SK-N-SH (cell line): ENCODE data around the gene SDS. TPM values are rescaled to one million over a fixed set of nuclear protein-coding genes. Genes with fewer than 3 reads are reported as not detected.

Experiments used
- CTCF ChIA-PET: fragments of 300-600, 350-600 bp; formaldehyde crosslinking; extraction: SDS; loops from one replicate; lab custom pipeline; 2021; lab: Yijun Ruan, JAX
- POLR2A ChIA-PET: fragments of 350-600 bp; sonication (Branson Sonifier 250); formaldehyde crosslinking; extraction: SDS; loops from one replicate; lab custom pipeline; 2020; ENCODE audit warnings: antibody characterized with exemption, inconsistent platforms; lab: Yijun Ruan, JAX
- DNase-seq: peaks from one replicate; pipeline ENCODE4 v3.0.0; 2012
- H2AFZ ChIP-seq: fragments of 200-600 bp; sonication (generic); 2 replicates; pipeline ENCODE4 v1.8.1; 2016; ENCODE audit warnings: antibody characterized with exemption, mild to moderate bottlenecking, low read depth
- H3F3A ChIP-seq: fragments of 200-600 bp; sonication (generic); replicated peaks from 2 replicates; pipeline ENCODE3; 2016; ENCODE audit warnings: antibody characterized with exemption, mild to moderate bottlenecking; ENCODE audit not compliant: insufficient read depth
- H3K27ac ChIP-seq, 2 experiments: fragments of 200-500 bp in 1 of 2; fragments of 200-600 bp in 1 of 2; sonication (Bioruptor generic) in 1 of 2; sonication (generic), shearing (Covaris generic) in 1 of 2; 2 replicates each; pipeline versions ENCODE4 v1.5.1 to v1.6.1; 2014 to 2016; ENCODE audit warnings: low read depth in 2 of 2, inconsistent platforms in 1 of 2, low read length in 1 of 2, mild to moderate bottlenecking in 1 of 2, mixed read lengths in 1 of 2
- H3K27me3 ChIP-seq: fragments of 200-600 bp; sonication (generic), shearing (Covaris generic); 2 replicates; pipeline ENCODE4 v1.6.1; 2016; ENCODE audit warnings: mixed run types; ENCODE audit not compliant: insufficient read depth
- H3K36me3 ChIP-seq, 2 experiments: fragments of 200-500 bp in 1 of 2; fragments of 200-600 bp in 1 of 2; sonication (Bioruptor generic) in 1 of 2; sonication (generic) in 1 of 2; replicated peaks in 1 of 2; 2 replicates each; pipeline versions ENCODE3 to v1.5.1; 2014 to 2016; ENCODE audit warnings: low read length in 1 of 2, mild to moderate bottlenecking in 1 of 2; ENCODE audit not compliant: insufficient read depth in 2 of 2, control insufficient read depth in 1 of 2
- H3K4me1 ChIP-seq, 2 experiments: fragments of 200-500 bp in 1 of 2; fragments of 200-600 bp in 1 of 2; sonication (Bioruptor generic) in 1 of 2; sonication (generic), shearing (Covaris generic) in 1 of 2; 2 replicates each; pipeline versions ENCODE4 v1.5.1 to v1.6.1; 2014 to 2016; ENCODE audit warnings: low read depth in 1 of 2, low read length in 1 of 2, mixed run types in 1 of 2; ENCODE audit not compliant: insufficient read depth in 2 of 2, control insufficient read depth in 1 of 2
- H3K4me2 ChIP-seq: fragments of 200-600 bp; sonication (generic), shearing (Covaris generic); 2 replicates; pipeline ENCODE4 v1.6.1; 2017; ENCODE audit warnings: mixed run types
- H3K4me3 ChIP-seq, 2 experiments: fragments of 200-500 bp in 1 of 2; fragments of 200-600 bp in 1 of 2; sonication (Bioruptor generic) in 1 of 2; sonication (generic), shearing (Covaris generic) in 1 of 2; 2 replicates each; pipeline versions ENCODE4 v1.5.1 to v1.8.1; 2014 to 2016; ENCODE audit warnings: low read depth in 2 of 2, inconsistent platforms in 1 of 2, low read length in 1 of 2, mild to moderate bottlenecking in 1 of 2, mixed read lengths in 1 of 2, moderate library complexity in 1 of 2
- H3K79me2 ChIP-seq: fragments of 200-600 bp; sonication (generic); 2 replicates; pipeline ENCODE4 v1.8.1; 2017; ENCODE audit warnings: mild to moderate bottlenecking; ENCODE audit not compliant: insufficient read depth
- H3K9ac ChIP-seq: fragments of 200-600 bp; sonication (generic); 2 replicates; pipeline ENCODE4 v1.6.1; 2017; ENCODE audit warnings: mixed run types
- H3K9me2 ChIP-seq: fragments of 200-600 bp; sonication (generic); 2 replicates; pipeline ENCODE4 v1.6.1; 2017; ENCODE audit warnings: mixed run types
- H3K9me3 ChIP-seq: fragments of 200-600 bp; sonication (generic); 2 replicates; pipeline ENCODE4 v1.6.1; 2017; ENCODE audit warnings: mixed run types, mild to moderate bottlenecking, moderate library complexity
- H4K20me1 ChIP-seq: fragments of 200-600 bp; sonication (generic); 2 replicates; pipeline ENCODE4 v1.6.1; 2017; ENCODE audit warnings: mild to moderate bottlenecking, mixed run types; ENCODE audit not compliant: insufficient read depth
- ELF1 ChIP-seq: IDR thresholded peaks from 2 replicates; pipeline ENCODE4 v1.4.0; 2012
- EP300 ChIP-seq, 2 experiments: IDR thresholded peaks; 2 replicates each; pipeline versions ENCODE4 v1.4.0 to v1.6.1; 2012; ENCODE audit warnings: borderline replicate concordance in 1 of 2, low read depth in 1 of 2, low read length in 1 of 2
- EZH2phosphoT487 ChIP-seq: fragments of 200-600 bp; sonication (generic); IDR thresholded peaks from 2 replicates; pipeline ENCODE4 v1.6.1; 2017; ENCODE audit warnings: low read depth, mixed run types, mild to moderate bottlenecking, antibody characterized with exemption, moderate library complexity, borderline replicate concordance
- FOSL2 ChIP-seq: IDR thresholded peaks from 2 replicates; pipeline ENCODE4 v1.4.0; 2012; ENCODE audit warnings: low read depth, mild to moderate bottlenecking, moderate library complexity, borderline replicate concordance
- GABPA ChIP-seq: IDR thresholded peaks from 2 replicates; pipeline ENCODE4 v1.4.0; 2012; ENCODE audit warnings: low read depth, mild to moderate bottlenecking
- GATA2 ChIP-seq: sonication (generic); formaldehyde crosslinking; IDR thresholded peaks from 2 replicates; pipeline ENCODE4 v1.5.0; 2020; ENCODE audit warnings: mild to moderate bottlenecking, missing genetic modification reagents
- JUND ChIP-seq: IDR thresholded peaks from 2 replicates; pipeline ENCODE4 v1.4.0; 2012
- NFIC ChIP-seq: IDR thresholded peaks from 2 replicates; pipeline ENCODE4 v1.4.0; 2012; ENCODE audit warnings: borderline replicate concordance
- NRF1 ChIP-seq: IDR thresholded peaks from 2 replicates; pipeline ENCODE4 v1.6.1; 2012; ENCODE audit warnings: low read depth, mild to moderate bottlenecking, low read length
- RAD21 ChIP-seq: IDR thresholded peaks from 2 replicates; pipeline ENCODE4 v1.6.1; 2012; ENCODE audit warnings: mild to moderate bottlenecking, low read length
- RXRA ChIP-seq: IDR thresholded peaks from 2 replicates; pipeline ENCODE4 v1.4.0; 2012; ENCODE audit warnings: low read depth, mild to moderate bottlenecking, borderline replicate concordance
- SIN3A ChIP-seq: IDR thresholded peaks from 2 replicates; pipeline ENCODE4 v1.6.1; 2012; ENCODE audit warnings: low read depth, mild to moderate bottlenecking, low read length, moderate library complexity, borderline replicate concordance
- TAF1 ChIP-seq: IDR thresholded peaks from 2 replicates; pipeline ENCODE4 v1.6.1; 2012; ENCODE audit warnings: low read depth, mild to moderate bottlenecking, low read length, moderate library complexity, borderline replicate concordance
- TEAD4 ChIP-seq: IDR thresholded peaks from 2 replicates; pipeline ENCODE4 v1.4.0; 2012; ENCODE audit warnings: mild to moderate bottlenecking, borderline replicate concordance; ENCODE audit not compliant: insufficient read depth
- WGBS: methylation state at CpG from one replicate; pipeline ENCODE4 v1.1.6; 2017; ENCODE audit warnings: low lambda C conversion rate; 5-methylcytosine and 5-hydroxymethylcytosine counted together
- polyA plus RNA-seq, 3 experiments: library from polyadenylated mRNA; depleted of rRNA; stranded (reverse); fragments of >200 nt; gene quantifications; 2 replicates each; pipeline ENCODE4 v1.2.3, GENCODE V29; 2012
- TF ChIP-seq, protein P1 (sequence below): IDR thresholded peaks from 2 replicates; pipeline ENCODE4; 2012
- TF ChIP-seq, protein P2 (sequence below): IDR thresholded peaks from 2 replicates; pipeline ENCODE4 v1.4.0; 2012; ENCODE audit warnings: low read depth, borderline replicate concordance
- TF ChIP-seq, protein P3 (sequence below): fragments of 150-350 bp; IDR thresholded peaks from 2 replicates; pipeline ENCODE4 v1.6.1; 2016; ENCODE audit warnings: mild to moderate bottlenecking, low read depth, low read length
- TF ChIP-seq, protein P4 (sequence below): IDR thresholded peaks from 2 replicates; pipeline ENCODE4 v1.4.0; 2012; ENCODE audit warnings: low read depth

Gene SDS
- polyA plus RNA-seq, 1 of the 3 experiments (the other 2 are of a cell fraction), result 0.08 TPM

DNA sequence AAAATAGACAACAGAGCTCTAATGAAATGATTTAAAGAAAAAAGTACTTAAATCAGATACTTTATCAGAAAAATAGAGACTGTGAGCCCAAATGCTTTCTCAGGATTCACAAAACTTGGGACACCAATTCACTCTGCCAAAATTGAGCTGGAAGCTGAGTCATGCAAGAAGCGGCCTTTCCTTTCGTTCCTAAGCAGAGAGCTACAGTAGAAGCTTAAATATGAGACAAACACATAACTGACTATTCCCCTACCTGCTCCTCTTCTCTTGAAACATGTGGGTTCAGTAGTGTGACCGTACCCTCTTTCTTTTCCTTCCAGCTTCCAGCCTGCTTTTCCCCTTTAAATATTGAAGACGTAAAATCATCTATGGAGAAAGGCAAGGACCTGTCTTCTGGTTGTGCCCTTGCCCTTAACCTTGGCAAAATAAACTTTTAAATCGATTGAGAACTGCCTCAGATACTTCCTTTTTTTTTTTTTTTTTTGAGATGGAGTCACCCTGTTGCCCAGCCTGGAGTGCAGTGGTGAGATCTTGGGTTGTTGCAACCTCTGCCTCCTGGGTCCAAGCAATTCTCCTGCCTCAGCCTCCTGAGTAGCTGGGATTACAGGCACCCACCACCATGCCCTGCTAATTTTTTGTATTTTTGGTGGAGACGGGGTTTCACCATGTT is 4.4 kb upstream of the SDS start:
- peak overlapping the region in 1 of 2 experiments; percentile 36; a peak in 1 of 4 replicates for H3K27ac ChIP-seq
- H3K4me1 ChIP-seq, result no peaks in the 10 kb centered on the region; a peak in 1 of 4 replicates
- no peak for DNase-seq
- POLR2A ChIA-PET, result no interaction called here
- no peaks in the 10 kb centered on the region for H3K27me3 ChIP-seq
- H3K9me2 ChIP-seq, result no peaks in the 10 kb centered on the region
- H3K9ac ChIP-seq, result no peak overlapping the region
- CTCF ChIA-PET, result interaction anchor here (3.1 kb wide), 1 partner anchor 17 kb away, joined by 18 read pairs; no protein-coding TSS in a partner anchor
- WGBS, result 61% methylated on average over 6 of the region's 6 CpGs
- no peaks in the 10 kb centered on the region for H4K20me1 ChIP-seq
- no peaks in the 10 kb centered on the region for H3K79me2 ChIP-seq
- no peak for TF ChIP-seq NFIC
- TF ChIP-seq EZH2phosphoT487, result no peak
- TF ChIP-seq GATA2, result no peak
- 0 out of 2 replicates have a peak, but pooled peaks have one; percentile 16 for TF ChIP-seq JUND
- TF ChIP-seq TEAD4, result no peak
- TF ChIP-seq, protein P1, sequence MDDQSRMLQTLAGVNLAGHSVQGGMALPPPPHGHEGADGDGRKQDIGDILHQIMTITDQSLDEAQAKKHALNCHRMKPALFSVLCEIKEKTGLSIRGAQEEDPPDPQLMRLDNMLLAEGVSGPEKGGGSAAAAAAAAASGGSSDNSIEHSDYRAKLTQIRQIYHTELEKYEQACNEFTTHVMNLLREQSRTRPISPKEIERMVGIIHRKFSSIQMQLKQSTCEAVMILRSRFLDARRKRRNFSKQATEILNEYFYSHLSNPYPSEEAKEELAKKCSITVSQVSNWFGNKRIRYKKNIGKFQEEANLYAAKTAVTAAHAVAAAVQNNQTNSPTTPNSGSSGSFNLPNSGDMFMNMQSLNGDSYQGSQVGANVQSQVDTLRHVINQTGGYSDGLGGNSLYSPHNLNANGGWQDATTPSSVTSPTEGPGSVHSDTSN, result no peak
- TF ChIP-seq TAF1, result no peak
- TF ChIP-seq FOSL2, result peak; percentile 36; the same call in 1 of the 2 replicates
- H3K9me3 ChIP-seq, result no peaks in the 10 kb centered on the region
- H3K4me2 ChIP-seq, result no peak overlapping the region
- no peak overlapping the region for H3K4me3 ChIP-seq
- no peaks in the 10 kb centered on the region for H3F3A ChIP-seq
- peak overlapping the region; percentile 76 for H2AFZ ChIP-seq
- H3K36me3 ChIP-seq, result no peaks in the 10 kb centered on the region

DNA sequence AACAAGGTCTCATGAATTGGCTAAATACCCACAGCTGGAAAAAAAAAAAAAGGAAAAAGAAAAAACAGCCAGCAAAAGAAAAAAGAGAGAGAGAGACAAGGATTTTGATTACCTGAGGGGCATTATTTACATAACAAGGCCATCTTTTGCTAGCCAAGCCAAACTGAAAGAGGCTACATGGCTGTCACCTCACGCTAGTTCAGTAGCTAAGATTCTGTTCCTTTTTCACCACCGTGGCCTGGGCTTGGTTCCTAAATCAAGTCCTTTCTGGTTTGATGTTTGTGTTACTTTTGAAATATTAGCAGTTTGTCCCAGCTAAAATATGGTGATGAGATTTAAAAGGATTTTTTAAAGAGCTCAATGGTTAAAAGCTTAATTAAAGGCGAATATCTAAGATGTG is 2.0 kb upstream of the SDS start:
- Histone ChIP-seq H3K4me1 (no peaks in the 10 kb centered on the region; a peak in 1 of 4 replicates), H3K79me2 (no peaks in the 10 kb centered on the region), H3K27me3 (no peaks in the 10 kb centered on the region), H3K9me3 (no peaks in the 10 kb centered on the region), H3K36me3 (no peaks in the 10 kb centered on the region), H3K4me2 (no peak overlapping the region), H3K9ac (no peak overlapping the region), H3K9me2 (no peaks in the 10 kb centered on the region), H4K20me1 (no peaks in the 10 kb centered on the region)
- CTCF ChIA-PET, result interaction anchor here (1.9 kb wide), 1 partner anchor 20 kb away, joined by 6 read pairs; no protein-coding TSS in a partner anchor
- POLR2A ChIA-PET, result no interaction called here
- DNase-seq, result no peak
- TF ChIP-seq SIN3A (no peak), ELF1 (no peak), TEAD4 (no peak), GABPA (no peak), RAD21 (no peak), NRF1 (no peak), RXRA (no peak), EP300 (IDR thresholded peaks at IDR 0.05; ENCODE audit: borderline replicate concordance in 1 of 2, low read depth in 1 of 2, low read length in 1 of 2) (no peak)
- TF ChIP-seq, protein P2, sequence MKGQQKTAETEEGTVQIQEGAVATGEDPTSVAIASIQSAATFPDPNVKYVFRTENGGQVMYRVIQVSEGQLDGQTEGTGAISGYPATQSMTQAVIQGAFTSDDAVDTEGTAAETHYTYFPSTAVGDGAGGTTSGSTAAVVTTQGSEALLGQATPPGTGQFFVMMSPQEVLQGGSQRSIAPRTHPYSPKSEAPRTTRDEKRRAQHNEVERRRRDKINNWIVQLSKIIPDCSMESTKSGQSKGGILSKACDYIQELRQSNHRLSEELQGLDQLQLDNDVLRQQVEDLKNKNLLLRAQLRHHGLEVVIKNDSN, result no peak
- TF ChIP-seq, protein P3, sequence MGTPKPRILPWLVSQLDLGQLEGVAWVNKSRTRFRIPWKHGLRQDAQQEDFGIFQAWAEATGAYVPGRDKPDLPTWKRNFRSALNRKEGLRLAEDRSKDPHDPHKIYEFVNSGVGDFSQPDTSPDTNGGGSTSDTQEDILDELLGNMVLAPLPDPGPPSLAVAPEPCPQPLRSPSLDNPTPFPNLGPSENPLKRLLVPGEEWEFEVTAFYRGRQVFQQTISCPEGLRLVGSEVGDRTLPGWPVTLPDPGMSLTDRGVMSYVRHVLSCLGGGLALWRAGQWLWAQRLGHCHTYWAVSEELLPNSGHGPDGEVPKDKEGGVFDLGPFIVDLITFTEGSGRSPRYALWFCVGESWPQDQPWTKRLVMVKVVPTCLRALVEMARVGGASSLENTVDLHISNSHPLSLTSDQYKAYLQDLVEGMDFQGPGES, result no peak
- TF ChIP-seq, protein P4, sequence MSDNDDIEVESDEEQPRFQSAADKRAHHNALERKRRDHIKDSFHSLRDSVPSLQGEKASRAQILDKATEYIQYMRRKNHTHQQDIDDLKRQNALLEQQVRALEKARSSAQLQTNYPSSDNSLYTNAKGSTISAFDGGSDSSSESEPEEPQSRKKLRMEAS, result no peak
- TF ChIP-seq, all 33 proteins: peak for 0
- WGBS, result 89% methylated on average over 3 of the region's 3 CpGs
- Histone ChIP-seq H2AFZ (no peak overlapping the region), H3F3A (no peaks in the 10 kb centered on the region), H3K27ac (no peak overlapping the region), H3K4me3 (no peak overlapping the region)
